ENCODE data around the gene AHCYL2. TPM values are rescaled to one million over a fixed set of nuclear protein-coding genes. Genes with fewer than 3 reads are reported as not detected.
"Not testable (repeated sequence)": the region's sequence is repeated elsewhere in the genome, so short reads cannot be mapped to it uniquely, and the experiment has no call there.

Gene AHCYL2
- total and polyA plus RNA-seq, 12 donors = 2.5 to 7.7 (median 5.6) TPM

DNA sequence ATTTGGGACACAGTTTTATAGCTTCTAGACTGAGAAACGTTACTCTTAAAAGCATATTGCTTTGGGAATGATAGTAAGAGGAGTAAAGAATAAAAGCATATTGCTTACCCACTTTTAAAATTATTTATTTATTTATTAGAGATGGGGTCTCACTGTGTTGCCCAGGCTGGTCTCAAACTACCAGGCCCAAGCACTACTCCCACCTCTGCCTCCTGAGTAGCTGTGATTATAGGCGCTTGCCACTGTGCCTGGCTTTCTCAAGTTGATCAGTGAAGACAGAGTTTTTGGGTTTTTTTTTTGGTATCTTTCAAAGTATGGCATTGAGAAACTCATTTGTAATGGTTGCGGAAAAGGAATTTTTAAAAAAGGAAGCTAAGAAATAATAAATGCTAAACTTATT, 68.0 kb downstream of the AHCYL2 start:
- TF ChIP-seq, protein P1, sequence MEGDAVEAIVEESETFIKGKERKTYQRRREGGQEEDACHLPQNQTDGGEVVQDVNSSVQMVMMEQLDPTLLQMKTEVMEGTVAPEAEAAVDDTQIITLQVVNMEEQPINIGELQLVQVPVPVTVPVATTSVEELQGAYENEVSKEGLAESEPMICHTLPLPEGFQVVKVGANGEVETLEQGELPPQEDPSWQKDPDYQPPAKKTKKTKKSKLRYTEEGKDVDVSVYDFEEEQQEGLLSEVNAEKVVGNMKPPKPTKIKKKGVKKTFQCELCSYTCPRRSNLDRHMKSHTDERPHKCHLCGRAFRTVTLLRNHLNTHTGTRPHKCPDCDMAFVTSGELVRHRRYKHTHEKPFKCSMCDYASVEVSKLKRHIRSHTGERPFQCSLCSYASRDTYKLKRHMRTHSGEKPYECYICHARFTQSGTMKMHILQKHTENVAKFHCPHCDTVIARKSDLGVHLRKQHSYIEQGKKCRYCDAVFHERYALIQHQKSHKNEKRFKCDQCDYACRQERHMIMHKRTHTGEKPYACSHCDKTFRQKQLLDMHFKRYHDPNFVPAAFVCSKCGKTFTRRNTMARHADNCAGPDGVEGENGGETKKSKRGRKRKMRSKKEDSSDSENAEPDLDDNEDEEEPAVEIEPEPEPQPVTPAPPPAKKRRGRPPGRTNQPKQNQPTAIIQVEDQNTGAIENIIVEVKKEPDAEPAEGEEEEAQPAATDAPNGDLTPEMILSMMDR (IDR thresholded peaks at IDR 0.05) = no peak
- 98 to 99% methylated on average over 3 of the region's 3 CpGs for WGBS, 2 donors
- ATAC-seq (no peak), DNase-seq (no peak)
- peaks cover 0 to 12% (median 8%) of the 10 kb centered on the region in 9 donors for H3K4me1 ChIP-seq
- H3K36me3 ChIP-seq = peaks cover 0 to 7% (median 0%) of the 10 kb centered on the region in 9 donors
- no peak overlapping the region for H3K27ac ChIP-seq
- no peaks in the 10 kb centered on the region for H3K9me3 ChIP-seq
- no peak overlapping the region for H3K4me3 ChIP-seq
- H3K27me3 ChIP-seq = no peaks in the 10 kb centered on the region
- intact Hi-C loops (cut with DNase I) = no loop called here

DNA sequence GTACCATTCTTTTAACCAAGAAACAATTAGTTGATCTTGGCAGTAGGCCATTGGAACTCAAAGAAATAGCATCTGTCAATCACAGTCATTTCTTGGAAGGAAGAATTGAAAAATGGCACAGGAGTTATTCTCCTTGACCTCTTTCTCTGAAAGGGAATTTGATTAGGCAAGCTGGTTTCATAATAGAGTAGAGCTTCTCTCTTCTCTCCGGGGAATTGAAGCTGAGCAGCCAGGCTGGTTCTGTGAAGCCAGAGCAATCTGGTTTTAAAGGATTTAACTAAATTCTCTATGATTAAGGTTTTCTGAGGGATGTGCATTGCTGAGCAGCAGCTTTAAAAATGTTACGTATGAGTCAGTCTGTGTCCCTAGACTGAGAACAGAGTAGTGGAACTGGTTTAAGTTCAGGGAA, 70.2 kb downstream of the AHCYL2 start:
- no peak overlapping the region for H3K27ac ChIP-seq
- WGBS, 2 donors = 58 to 71% methylated on average over 2 of the region's 2 CpGs
- H3K4me1 ChIP-seq = peaks cover 0 to 12% (median 8%) of the 10 kb centered on the region in 9 donors
- DNase-seq (no peak), ATAC-seq (peak in 2 of 8 donors; percentile 69 to 76)
- H3K9me3 ChIP-seq = no peaks in the 10 kb centered on the region
- intact Hi-C loops (cut with DNase I) = loop anchor here in 3 of 10 donors (5.0 kb wide), 2 partner anchors 73 to 78 kb away; no protein-coding TSS in a partner anchor
- TF ChIP-seq, protein P1 (IDR thresholded peaks at IDR 0.05) = no peak
- no peaks in the 10 kb centered on the region for H3K36me3 ChIP-seq
- H3K4me3 ChIP-seq = no peak overlapping the region
- H3K27me3 ChIP-seq = no peaks in the 10 kb centered on the region

DNA sequence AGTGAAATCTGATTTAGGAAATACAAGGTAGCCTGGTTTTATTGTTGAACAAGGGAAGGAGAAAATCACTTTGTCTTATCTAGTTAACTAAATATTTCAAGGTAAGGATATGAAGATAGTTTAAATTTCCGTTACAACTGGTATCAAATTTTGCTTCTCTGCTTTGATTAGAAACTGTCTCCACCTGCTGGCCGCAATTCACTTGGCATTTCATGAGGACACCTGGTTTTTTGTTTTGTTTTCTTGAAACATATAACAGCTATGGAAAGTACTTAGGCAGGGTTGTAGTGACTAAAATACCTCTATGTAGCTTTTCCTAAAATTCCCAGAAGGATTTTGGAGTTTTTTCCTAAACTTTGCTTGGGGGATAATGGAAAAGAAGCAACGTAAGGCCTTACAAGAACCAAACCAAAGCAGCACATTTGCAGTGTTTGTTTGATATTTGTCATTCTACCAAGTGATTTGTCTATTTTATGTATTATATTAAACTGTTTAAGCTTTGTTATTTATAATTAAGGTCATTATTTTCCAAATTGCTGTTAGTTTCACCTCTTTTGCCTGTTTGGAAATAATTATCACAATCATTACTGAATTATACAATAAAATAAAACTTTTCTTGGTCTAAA, 73.6 kb downstream of the AHCYL2 start:
- H3K4me3 ChIP-seq = no peak overlapping the region
- H3K27me3 ChIP-seq = no peaks in the 10 kb centered on the region
- 41 to 46% methylated on average over 3 of the region's 3 CpGs for WGBS, 2 donors
- no peaks in the 10 kb centered on the region for H3K36me3 ChIP-seq
- DNase-seq (peak; percentile 21 to 34), ATAC-seq (no peak)
- peaks cover 0 to 14% (median 3%) of the 10 kb centered on the region in 11 donors for H3K9me3 ChIP-seq
- intact Hi-C loops (cut with DNase I) = loop anchor here in 7 of 10 donors (1.0 to 5.0 kb wide), 4 partner anchors 76 to 81 kb away; no protein-coding TSS in a partner anchor
- H3K27ac ChIP-seq = no peak overlapping the region
- TF ChIP-seq, protein P1 (IDR thresholded peaks at IDR 0.05) = peak; percentile 29 to 81 (median 73)
- H3K4me1 ChIP-seq = peaks cover 0 to 12% (median 8%) of the 10 kb centered on the region in 9 donors

DNA sequence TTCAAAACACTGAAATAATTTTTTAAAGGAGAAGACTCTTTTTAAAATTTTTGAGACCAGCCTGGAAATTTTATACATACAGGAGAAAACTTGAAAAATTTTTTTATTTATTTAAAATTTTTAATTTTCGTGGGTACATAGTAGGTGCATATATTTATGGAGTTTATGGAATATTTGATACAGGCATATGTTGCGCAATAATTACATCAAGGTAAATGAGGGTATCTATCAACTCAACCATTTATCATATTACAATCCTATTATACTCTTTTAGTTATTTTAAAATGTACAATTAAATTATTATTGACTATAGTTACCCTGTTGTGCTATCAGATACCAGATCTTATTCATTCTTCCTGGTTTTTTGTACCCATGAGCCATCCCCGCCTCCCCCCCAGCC, 75.1 kb downstream of the AHCYL2 start:
- Histone ChIP-seq H3K4me3 (no peak overlapping the region), H3K27ac (no peak overlapping the region), H3K27me3 (no peaks in the 10 kb centered on the region), H3K36me3 (no peaks in the 10 kb centered on the region), H3K4me1 (peaks cover 0 to 8% (median 4%) of the 10 kb centered on the region in 9 donors), H3K9me3 (peaks cover 0 to 23% (median 4%) of the 10 kb centered on the region in 11 donors)
- WGBS, 2 donors = 97 to 100% methylated on average over 3 of the region's 3 CpGs
- TF ChIP-seq, protein P1 (IDR thresholded peaks at IDR 0.05) = no peak
- intact Hi-C loops (cut with DNase I) = loop anchor here in 4 of 10 donors (2.0 to 5.0 kb wide), 3 partner anchors 78 to 83 kb away; no protein-coding TSS in a partner anchor
- ATAC-seq (no peak), DNase-seq (no peak)

DNA sequence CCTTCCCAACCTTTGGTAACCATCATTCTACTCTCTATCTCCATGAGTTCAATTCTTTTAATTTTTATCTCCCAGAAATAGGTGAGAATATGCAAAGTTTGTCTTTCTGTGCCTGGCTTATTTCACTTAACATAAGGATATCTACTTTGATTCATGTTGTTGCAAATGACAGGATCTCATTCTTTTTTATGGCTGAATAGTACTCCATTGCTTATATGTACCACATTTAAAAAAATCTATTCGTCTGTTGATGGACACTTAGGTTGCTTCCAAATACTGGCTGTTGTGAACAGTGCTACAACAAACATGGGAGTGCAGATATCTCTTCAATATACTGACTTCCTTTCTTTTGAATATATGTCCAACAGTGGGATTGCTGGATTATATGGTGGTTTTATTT, 75.5 kb downstream of the AHCYL2 start:
- H3K4me3 ChIP-seq; intact Hi-C loops (cut with DNase I); ATAC-seq; H3K27me3 ChIP-seq; H3K36me3 ChIP-seq; H3K27ac ChIP-seq; DNase-seq; H3K4me1 ChIP-seq: not testable (repeated sequence)
- H3K9me3 ChIP-seq = peaks cover 0 to 24% (median 4%) of the 10 kb centered on the region in 11 donors
- 96 to 99% methylated on average over 1 of the region's 1 CpG for WGBS, 2 donors

All from heart right ventricle (tissue), 16 donors.